PFSK-1 (cell line): ENCODE data around the gene GLRX5. TPM values are rescaled to one million over a fixed set of nuclear protein-coding genes. Genes with fewer than 3 reads are reported as not detected.

Experiments used
- FOXP2 ChIP-seq: optimal IDR thresholded peaks from 2 replicates; pipeline ENCODE3; 2011; ENCODE audit warnings: borderline replicate concordance, control low read depth, inconsistent platforms; ENCODE audit not compliant: insufficient read depth; ENCODE audit errors: extremely low read length, extremely low read depth
- POLR2AphosphoS5 ChIP-seq: IDR thresholded peaks from 2 replicates; pipeline ENCODE4 v1.6.1; 2012; ENCODE audit warnings: low read depth, mild to moderate bottlenecking, control low read depth, low read length, moderate library complexity
- SIN3A ChIP-seq: IDR thresholded peaks from 2 replicates; pipeline ENCODE4 v1.6.1; 2012; ENCODE audit warnings: mild to moderate bottlenecking, low read length, moderate library complexity, borderline replicate concordance; ENCODE audit not compliant: insufficient read depth
- TAF1 ChIP-seq: IDR thresholded peaks from 2 replicates; pipeline ENCODE4 v1.6.1; 2012; ENCODE audit warnings: low read length, control low read depth, borderline replicate concordance; ENCODE audit not compliant: insufficient read depth
- polyA plus RNA-seq: library from polyadenylated mRNA; unstranded; fragments of >200 nt; gene quantifications from one replicate; pipeline ENCODE4 v1.2.1, GENCODE V29; 2012; ENCODE audit warnings: low read depth, missing spikeins; ENCODE audit not compliant: insufficient read length
- TF ChIP-seq, protein P1 (sequence below), 2 experiments: IDR thresholded peaks; 2 replicates each; pipeline versions ENCODE4 v1.6.1 to v1.8.0; 2011 to 2012; ENCODE audit warnings: low read depth in 2 of 2, low read length in 2 of 2, control low read depth in 1 of 2, inconsistent platforms in 1 of 2, mild to moderate bottlenecking in 1 of 2, moderate library complexity in 1 of 2; ENCODE audit not compliant: insufficient read depth in 1 of 2

GLRX5 gene
- polyA plus RNA-seq = 40.0 TPM

DNA sequence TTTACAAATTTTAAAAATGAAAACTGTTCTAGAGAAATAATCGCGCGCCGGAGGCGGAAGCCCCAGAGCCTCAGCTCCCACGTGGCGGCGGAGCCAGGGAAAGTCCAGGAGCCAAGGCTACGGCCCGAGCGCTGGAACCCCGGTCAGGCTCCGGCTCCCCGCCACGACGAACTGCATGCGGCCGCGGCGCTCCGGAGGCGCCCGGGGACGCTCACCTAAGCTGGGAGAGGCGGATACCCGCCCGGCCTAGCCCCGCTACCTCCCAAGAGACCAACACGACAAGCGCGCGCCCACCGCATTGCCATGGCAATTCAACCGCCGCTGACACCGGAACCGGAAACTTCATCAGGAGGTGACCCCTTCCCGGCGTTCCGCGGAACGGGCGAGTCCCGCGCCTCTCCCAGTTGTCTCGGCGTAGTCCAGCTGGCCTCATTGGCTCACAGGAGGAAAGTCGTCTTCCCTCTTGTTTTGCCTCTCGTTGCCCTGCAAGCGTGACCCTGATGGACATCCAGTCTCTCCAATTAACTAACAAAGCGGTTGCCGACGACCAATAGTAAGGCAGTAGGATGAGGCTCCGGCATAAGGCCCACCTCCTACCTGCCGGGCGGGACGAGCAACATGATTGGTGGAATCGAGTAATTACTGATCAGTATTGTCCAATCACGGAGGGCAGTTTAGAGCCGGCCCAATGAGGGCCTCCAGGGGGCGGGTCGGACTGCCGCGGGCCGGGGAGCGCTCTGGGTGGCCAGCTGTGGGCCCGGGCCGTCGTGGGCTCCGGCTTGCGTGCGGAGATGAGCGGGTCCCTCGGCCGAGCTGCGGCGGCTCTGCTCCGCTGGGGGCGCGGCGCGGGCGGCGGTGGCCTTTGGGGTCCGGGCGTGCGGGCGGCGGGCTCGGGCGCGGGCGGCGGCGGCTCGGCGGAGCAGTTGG lies at the start of gene GLRX5:
TSS of gene GLRX5 (plus strand) at position 752 of the 927 bp plus-strand sequence. CDS start at position 792, 40 bp downstream.
- TF ChIP-seq SIN3A (peak; percentile 55; the same call in 1 of the 2 replicates), TAF1 (0 out of 2 replicates have a peak, but pooled peaks have one; percentile 64), FOXP2 (peak; percentile 50), POLR2AphosphoS5 (peak; percentile 62)
- TF ChIP-seq, protein P1, sequence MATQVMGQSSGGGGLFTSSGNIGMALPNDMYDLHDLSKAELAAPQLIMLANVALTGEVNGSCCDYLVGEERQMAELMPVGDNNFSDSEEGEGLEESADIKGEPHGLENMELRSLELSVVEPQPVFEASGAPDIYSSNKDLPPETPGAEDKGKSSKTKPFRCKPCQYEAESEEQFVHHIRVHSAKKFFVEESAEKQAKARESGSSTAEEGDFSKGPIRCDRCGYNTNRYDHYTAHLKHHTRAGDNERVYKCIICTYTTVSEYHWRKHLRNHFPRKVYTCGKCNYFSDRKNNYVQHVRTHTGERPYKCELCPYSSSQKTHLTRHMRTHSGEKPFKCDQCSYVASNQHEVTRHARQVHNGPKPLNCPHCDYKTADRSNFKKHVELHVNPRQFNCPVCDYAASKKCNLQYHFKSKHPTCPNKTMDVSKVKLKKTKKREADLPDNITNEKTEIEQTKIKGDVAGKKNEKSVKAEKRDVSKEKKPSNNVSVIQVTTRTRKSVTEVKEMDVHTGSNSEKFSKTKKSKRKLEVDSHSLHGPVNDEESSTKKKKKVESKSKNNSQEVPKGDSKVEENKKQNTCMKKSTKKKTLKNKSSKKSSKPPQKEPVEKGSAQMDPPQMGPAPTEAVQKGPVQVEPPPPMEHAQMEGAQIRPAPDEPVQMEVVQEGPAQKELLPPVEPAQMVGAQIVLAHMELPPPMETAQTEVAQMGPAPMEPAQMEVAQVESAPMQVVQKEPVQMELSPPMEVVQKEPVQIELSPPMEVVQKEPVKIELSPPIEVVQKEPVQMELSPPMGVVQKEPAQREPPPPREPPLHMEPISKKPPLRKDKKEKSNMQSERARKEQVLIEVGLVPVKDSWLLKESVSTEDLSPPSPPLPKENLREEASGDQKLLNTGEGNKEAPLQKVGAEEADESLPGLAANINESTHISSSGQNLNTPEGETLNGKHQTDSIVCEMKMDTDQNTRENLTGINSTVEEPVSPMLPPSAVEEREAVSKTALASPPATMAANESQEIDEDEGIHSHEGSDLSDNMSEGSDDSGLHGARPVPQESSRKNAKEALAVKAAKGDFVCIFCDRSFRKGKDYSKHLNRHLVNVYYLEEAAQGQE (IDR thresholded peaks at IDR 0.05; ENCODE audit: insufficient read depth in 1 of 2, low read depth in 2 of 2, low read length in 2 of 2) = no peak

DNA sequence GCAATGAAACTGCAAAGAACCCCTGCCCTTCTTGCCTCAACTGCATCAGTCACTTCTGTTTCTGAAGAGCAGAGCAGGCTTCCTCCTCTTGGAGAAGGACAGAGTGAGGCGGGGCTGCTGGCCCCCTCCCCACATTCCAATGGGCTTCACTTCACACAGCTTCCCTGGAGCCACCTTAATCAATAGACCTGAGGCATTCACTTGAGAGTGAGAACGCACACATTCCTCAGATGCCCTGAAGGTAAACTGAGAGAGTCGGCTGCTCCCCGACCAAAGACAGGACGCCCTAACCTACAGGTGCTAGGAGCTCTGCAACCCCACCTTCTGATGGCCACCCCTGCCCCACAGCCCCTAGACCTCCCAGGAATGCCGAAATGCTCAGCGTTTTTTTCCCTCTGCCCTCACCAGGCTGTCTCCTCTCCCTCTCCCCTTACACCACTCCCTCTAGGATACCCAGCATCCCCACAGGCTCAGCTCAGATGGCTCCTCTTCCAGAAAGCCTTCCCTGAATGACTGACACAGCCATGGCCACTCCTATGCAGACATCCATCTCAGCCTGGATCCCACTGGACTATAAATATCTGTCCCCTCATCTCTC lies 49.5 kb upstream of the GLRX5 start:
- TF ChIP-seq, protein P1 (IDR thresholded peaks at IDR 0.05; ENCODE audit: insufficient read depth in 1 of 2, low read depth in 2 of 2, low read length in 2 of 2) = no peak
- TF ChIP-seq FOXP2 = no peak
- TF ChIP-seq SIN3A = no peak
- TF ChIP-seq TAF1 = no peak
- TF ChIP-seq POLR2AphosphoS5 = no peak

DNA sequence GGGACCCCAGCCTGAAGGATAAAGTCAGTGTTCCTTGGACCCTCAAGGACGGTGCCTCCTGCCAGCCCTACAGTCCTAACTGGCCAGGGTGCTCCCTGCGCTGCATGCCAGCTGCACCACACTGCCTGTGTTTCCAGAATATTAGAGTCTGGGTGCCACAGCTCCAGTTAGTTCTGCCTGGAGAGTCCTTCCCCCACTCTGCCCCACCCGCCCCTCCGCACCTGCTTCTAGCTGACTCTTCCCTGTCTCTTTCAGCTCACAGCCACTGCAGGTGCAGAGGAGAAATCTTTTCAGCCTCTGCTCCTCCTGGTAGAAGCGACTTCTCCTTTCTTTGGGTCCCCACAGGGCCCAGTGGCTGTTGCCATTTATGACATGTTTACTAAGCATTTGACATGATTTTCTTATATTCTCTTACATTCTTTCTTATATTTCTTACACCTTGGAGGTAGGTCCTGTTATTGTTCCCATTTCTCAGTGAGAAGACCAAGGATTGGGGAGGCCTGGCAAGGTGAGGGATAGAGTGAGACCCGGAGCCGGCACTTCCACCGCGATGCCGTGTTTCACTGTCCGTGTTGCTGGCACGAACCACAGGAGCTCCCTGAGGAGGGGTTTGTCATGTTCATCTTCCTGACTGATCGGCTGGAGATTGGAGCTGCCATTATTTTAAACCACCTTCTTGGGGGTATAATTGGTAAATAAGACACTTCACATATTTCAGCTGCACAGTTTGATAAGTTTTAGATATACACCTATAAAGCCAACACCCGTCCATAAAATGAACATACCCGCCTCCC lies 47.8 kb upstream of the GLRX5 start:
- TF ChIP-seq POLR2AphosphoS5 = no peak
- no peak for TF ChIP-seq FOXP2
- TF ChIP-seq, protein P1 (IDR thresholded peaks at IDR 0.05; ENCODE audit: insufficient read depth in 1 of 2, low read depth in 2 of 2, low read length in 2 of 2) = no peak
- TF ChIP-seq SIN3A = no peak
- TF ChIP-seq TAF1 = no peak

DNA sequence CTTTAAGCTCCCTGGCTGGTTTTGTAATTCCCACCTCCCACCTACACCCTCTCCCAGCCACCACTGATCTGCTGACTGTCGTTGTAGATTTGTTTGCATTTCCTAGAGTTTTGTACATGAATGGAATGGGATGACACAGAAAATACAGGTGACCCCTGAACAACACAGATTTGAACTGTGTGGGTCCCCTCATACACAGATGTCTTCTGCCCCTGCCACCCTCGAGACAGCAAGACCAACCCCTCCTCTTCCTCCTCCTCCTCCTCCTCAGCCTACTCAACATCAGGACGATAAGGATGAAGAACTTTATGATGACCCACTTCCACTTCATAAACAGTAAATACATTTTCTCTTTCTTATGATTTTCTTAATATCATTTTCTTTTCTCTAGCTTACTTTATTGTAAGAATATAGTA lies 47.2 kb upstream of the GLRX5 start:
- TF ChIP-seq POLR2AphosphoS5 (no peak), SIN3A (no peak), FOXP2 (no peak), TAF1 (no peak)
- TF ChIP-seq, protein P1 (IDR thresholded peaks at IDR 0.05; ENCODE audit: insufficient read depth in 1 of 2, low read depth in 2 of 2, low read length in 2 of 2) = no peak
